DOHH2 (cell line): ENCODE data around the gene PAX3.

Experiments used
- CTCF ChIP-seq: fragments of 200-600 bp; sonication (generic); IDR thresholded peaks from one replicate; pipeline ENCODE4 v1.5.1; 2014; ENCODE audit warnings: antibody characterized with exemption, mild to moderate bottlenecking, low read depth, low read length; ENCODE audit not compliant: poor library complexity, severe bottlenecking
- EZH2phosphoT487 ChIP-seq: fragments of 200-600 bp; sonication (generic); IDR thresholded peaks from 2 replicates; pipeline ENCODE4 v1.6.1; 2017; ENCODE audit warnings: borderline replicate concordance, mild to moderate bottlenecking, antibody characterized with exemption, low read length, moderate library complexity, mixed read lengths

- no peak for TF ChIP-seq CTCF
- TF ChIP-seq EZH2phosphoT487, result no peak
Observed at GRCh38 chr2:222330910-222331309, 32.1 kb upstream of the PAX3 start.
